ENCODE measurements around the gene ATP6V0A1. TPM values are rescaled to one million over a fixed set of nuclear protein-coding genes. Genes with fewer than 3 reads are reported as not detected.

The ATP6V0A1 gene
- total RNA-seq, 2 donors from 2014 or later, result 45.2 to 53.1 TPM

- Histone ChIP-seq H3K27me3 (ENCODE audit: control insufficient read depth, insufficient read depth, low read length, poor library complexity, severe bottlenecking) (peaks cover 16% of the 10 kb centered on the region), H3K9me3 (ENCODE audit: control insufficient read depth, low read length) (no peaks in the 10 kb centered on the region), H3K27ac (ENCODE audit: low read depth, low read length) (no peak overlapping the region), H3K36me3 (ENCODE audit: control insufficient read depth, insufficient read depth, low read length) (no peaks in the 10 kb centered on the region), H3K9ac (ENCODE audit: extremely low read depth, low read length, poor library complexity, severe bottlenecking) (no peak overlapping the region), H3K4me1 (ENCODE audit: control insufficient read depth, insufficient read depth, low read length) (no peaks in the 10 kb centered on the region), H3K4me3 (ENCODE audit: low read length) (no peak overlapping the region)
- Mint-ChIP-seq H3K4me3 (no peak overlapping the region), H3K27me3 (ENCODE audit: insufficient read depth) (peaks cover 13% of the 10 kb centered on the region), H3K9me3 (no peaks in the 10 kb centered on the region), H3K36me3 (ENCODE audit: low read depth) (no peaks in the 10 kb centered on the region), H3K27ac (no peak overlapping the region), H3K4me1 (no peaks in the 10 kb centered on the region)
- TF ChIP-seq CTCF (conservative IDR thresholded peaks at IDR 0.05), result no peak
- peak; percentile 64 for DNase-seq
- 78 to 89% methylated on average over 1 to 3 of the region's 3 CpGs for WGBS, 2 experiments (ENCODE audit: insufficient coverage in 1 of 2, insufficient read length in 1 of 2)
Observed at GRCh38 chr17:42429726-42430447, 28.8 kb upstream of the ATP6V0A1 start.

GRCh38 chr17:42431758-42432161 is 26.9 kb upstream of the ATP6V0A1 start:
- H3K9me3 Mint-ChIP-seq, result no peaks in the 10 kb centered on the region
- no peaks in the 10 kb centered on the region for H3K36me3 Mint-ChIP-seq (ENCODE audit: low read depth)
- H3K4me1 Mint-ChIP-seq, result no peaks in the 10 kb centered on the region
- no peaks in the 10 kb centered on the region for H3K36me3 ChIP-seq (ENCODE audit: control insufficient read depth, insufficient read depth, low read length)
- H3K9me3 ChIP-seq (ENCODE audit: control insufficient read depth, low read length), result no peaks in the 10 kb centered on the region
- TF ChIP-seq CTCF (conservative IDR thresholded peaks at IDR 0.05), result no peak
- H3K4me1 ChIP-seq (ENCODE audit: control insufficient read depth, insufficient read depth, low read length), result no peaks in the 10 kb centered on the region
- no peak overlapping the region for H3K9ac ChIP-seq (ENCODE audit: extremely low read depth, low read length, poor library complexity, severe bottlenecking)
- DNase-seq, result peak; percentile 42
- no peaks in the 10 kb centered on the region for H3K27me3 Mint-ChIP-seq (ENCODE audit: insufficient read depth)
- 90 to 93% methylated on average over 2 to 3 of the region's 3 CpGs for WGBS, 2 experiments (ENCODE audit: insufficient coverage in 1 of 2, insufficient read length in 1 of 2)
- no peaks in the 10 kb centered on the region for H3K27me3 ChIP-seq (ENCODE audit: control insufficient read depth, insufficient read depth, low read length, poor library complexity, severe bottlenecking)
- H3K4me3 Mint-ChIP-seq, result no peak overlapping the region
- no peak overlapping the region for H3K27ac ChIP-seq (ENCODE audit: low read depth, low read length)
- H3K27ac Mint-ChIP-seq, result no peak overlapping the region
- no peak overlapping the region for H3K4me3 ChIP-seq (ENCODE audit: low read length)

GRCh38 chr17:42436391-42436790 is 22.3 kb upstream of the ATP6V0A1 start:
- Histone ChIP-seq H3K27me3 (ENCODE audit: control insufficient read depth, insufficient read depth, low read length, poor library complexity, severe bottlenecking) (no peaks in the 10 kb centered on the region), H3K9me3 (ENCODE audit: control insufficient read depth, low read length) (no peaks in the 10 kb centered on the region), H3K9ac (ENCODE audit: extremely low read depth, low read length, poor library complexity, severe bottlenecking) (no peak overlapping the region), H3K36me3 (ENCODE audit: control insufficient read depth, insufficient read depth, low read length) (no peaks in the 10 kb centered on the region), H3K4me3 (ENCODE audit: low read length) (no peak overlapping the region), H3K4me1 (ENCODE audit: control insufficient read depth, insufficient read depth, low read length) (no peaks in the 10 kb centered on the region), H3K27ac (ENCODE audit: low read depth, low read length) (no peak overlapping the region)
- H3K4me3 Mint-ChIP-seq, result no peak overlapping the region
- H3K27ac Mint-ChIP-seq, result no peak overlapping the region
- DNase-seq, result peak; percentile 32
- H3K4me1 Mint-ChIP-seq, result no peaks in the 10 kb centered on the region
- no peaks in the 10 kb centered on the region for H3K36me3 Mint-ChIP-seq (ENCODE audit: low read depth)
- 80 to 89% methylated on average over 6 of the region's 6 CpGs for WGBS, 2 experiments (ENCODE audit: insufficient coverage in 1 of 2, insufficient read length in 1 of 2)
- H3K9me3 Mint-ChIP-seq, result no peaks in the 10 kb centered on the region
- no peaks in the 10 kb centered on the region for H3K27me3 Mint-ChIP-seq (ENCODE audit: insufficient read depth)
- TF ChIP-seq CTCF (conservative IDR thresholded peaks at IDR 0.05), result no peak
